HG02970 (cell line): Measurements from ENCODE around the gene GMDS.

Source experiments
- ATAC-seq: cut with Tn5 transposase; IDR thresholded peaks from one replicate; pipeline ENCODE4 v1.9.1; 2021; ENCODE audit warnings: mild to moderate bottlenecking, moderate library complexity, moderate number of reproducible peaks; ENCODE audit not compliant: unreplicated experiment, low FRiP score

The GMDS gene

GRCh38 chr6:1615853-1616420 lies 629.5 kb downstream of the GMDS start:
- no peak for ATAC-seq

DNA sequence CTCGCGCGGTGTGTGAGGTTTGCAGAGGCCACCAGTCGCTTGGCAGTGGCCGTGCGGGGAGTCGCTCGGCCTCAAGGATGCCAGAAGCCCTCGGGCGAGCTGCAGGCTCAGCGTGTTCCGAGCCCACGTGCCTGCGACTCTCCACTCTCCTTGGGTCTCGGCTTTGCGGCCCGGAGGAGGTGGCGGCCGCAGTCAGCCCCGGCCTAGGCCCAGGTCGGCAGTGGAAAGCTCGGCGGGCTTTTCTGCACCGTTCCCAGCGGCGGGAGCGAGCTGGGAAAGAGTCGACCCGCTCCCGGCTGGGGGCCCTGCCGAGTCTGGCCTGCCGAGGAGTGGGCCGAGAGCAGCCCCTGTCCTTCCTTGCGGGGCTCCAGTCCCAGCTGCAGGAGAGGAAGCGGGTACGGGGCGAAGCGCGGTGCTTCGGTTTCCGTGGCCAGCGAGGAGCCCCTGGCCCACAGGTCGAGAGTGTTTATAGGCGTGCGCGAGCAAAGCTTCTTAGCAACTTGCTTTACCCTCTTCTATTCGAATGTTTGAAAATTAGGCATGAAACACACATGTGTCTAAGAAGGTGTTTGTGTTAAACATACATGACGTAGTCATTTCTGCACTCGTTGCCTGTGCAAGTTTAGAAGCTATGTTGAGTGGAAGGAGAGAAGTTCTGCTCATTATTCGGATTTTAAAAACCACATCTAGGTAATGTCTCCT lies 630.1 kb downstream of the GMDS start:
- ATAC-seq: no peak

DNA sequence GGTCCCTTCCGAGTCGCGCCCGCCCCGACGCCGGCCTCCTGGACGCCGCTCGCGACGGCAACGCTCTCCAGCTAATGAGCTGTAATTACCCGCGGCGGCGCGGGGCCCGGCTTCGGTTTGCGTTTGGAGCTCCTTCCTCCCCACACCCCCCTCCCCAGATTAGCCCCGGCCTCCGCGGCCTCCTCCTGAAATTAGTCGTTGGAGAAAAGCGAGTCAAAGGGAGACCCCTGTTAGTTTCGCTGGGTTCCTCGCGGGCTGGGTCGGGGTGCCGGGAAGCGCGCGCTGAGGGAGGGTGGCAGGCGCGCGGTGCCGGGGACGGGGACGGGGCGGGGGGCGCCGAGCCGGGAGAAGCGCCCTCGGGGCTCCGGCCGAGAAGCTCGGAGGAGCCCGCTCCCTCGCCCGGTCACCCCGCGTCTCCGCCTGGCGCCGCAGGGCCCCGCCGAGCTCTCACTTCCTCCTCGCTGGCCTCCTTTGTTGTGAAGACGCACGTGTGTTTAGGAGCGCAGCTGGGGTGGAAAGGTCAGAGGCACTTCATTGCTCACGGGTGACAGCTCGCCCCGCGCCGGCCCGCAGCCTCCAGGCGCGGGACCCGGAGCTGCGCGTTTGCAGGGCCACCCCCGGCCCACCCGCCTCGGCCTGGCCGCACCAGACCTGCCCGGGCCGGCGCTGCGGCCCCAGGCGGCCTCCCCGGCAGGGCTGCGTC lies 630.8 kb downstream of the GMDS start:
- no peak for ATAC-seq

DNA sequence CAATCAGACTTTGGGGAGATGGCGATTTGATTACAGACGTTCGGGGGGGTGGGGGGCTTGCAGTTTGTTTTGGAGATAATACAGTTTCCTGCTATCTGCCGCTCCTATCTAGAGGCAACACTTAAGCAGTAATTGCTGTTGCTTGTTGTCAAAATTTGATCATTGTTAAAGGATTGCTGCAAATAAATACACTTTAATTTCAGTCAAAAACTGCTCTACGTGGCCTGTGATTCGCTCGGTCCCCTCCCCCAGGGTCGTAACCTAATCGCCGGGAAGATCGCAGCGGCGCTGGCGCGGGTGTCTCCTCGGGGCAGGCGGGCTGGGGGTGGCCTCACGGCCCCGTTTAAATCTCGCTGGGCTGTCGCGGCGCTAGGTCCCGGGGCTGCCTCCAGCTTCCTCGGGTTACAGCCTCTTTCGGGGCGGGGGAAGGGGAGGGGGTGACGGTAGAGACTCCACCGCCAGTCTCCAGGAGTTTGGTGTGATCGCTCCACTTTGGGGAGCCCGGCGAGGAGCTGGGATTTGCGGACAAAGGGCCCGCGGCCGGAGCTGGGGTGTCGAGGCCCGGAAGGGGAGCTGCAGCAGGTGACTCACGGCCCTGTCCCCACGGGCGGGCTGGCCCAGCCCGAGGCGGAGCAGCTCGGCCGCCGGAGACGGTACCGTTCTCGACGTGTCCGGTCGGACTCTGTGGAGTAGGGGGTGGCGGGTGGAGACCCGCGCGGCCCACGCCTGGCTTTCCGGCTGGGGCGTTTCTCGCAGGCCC lies 631.5 kb downstream of the GMDS start:
- ATAC-seq: no peak

DNA sequence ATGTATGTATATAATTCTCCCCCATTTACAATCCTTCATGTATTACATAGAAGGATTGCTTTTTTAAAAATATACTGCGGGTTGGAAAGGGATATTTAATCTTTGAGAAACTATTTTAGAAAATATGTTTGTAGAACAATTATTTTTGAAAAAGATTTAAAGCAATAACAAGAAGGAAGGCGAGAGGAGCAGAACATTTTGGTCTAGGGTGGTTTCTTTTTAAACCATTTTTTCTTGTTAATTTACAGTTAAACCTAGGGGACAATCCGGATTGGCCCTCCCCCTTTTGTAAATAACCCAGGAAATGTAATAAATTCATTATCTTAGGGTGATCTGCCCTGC lies 632.1 kb downstream of the GMDS start:
- no peak for ATAC-seq

- ATAC-seq: no peak
Measured at GRCh38 chr6:1612974-1613306, 632.5 kb downstream of the GMDS start.

- no peak for ATAC-seq
Measured at GRCh38 chr6:1612299-1612973, 633.0 kb downstream of the GMDS start.

- ATAC-seq: no peak
Measured at GRCh38 chr6:1611572-1612298, 633.7 kb downstream of the GMDS start.

GRCh38 chr6:1611322-1611571 lies 634.2 kb downstream of the GMDS start:
- no peak for ATAC-seq

DNA sequence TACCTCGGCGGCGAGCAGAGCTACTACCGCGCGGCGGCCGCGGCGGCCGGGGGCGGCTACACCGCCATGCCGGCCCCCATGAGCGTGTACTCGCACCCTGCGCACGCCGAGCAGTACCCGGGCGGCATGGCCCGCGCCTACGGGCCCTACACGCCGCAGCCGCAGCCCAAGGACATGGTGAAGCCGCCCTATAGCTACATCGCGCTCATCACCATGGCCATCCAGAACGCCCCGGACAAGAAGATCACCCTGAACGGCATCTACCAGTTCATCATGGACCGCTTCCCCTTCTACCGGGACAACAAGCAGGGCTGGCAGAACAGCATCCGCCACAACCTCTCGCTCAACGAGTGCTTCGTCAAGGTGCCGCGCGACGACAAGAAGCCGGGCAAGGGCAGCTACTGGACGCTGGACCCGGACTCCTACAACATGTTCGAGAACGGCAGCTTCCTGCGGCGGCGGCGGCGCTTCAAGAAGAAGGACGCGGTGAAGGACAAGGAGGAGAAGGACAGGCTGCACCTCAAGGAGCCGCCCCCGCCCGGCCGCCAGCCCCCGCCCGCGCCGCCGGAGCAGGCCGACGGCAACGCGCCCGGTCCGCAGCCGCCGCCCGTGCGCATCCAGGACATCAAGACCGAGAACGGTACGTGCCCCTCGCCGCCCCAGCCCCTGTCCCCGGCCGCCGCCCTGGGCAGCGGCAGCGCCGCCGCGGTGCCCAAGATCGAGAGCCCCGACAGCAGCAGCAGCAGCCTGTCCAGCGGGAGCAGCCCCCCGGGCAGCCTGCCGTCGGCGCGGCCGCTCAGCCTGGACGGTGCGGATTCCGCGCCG lies 634.7 kb downstream of the GMDS start:
- no peak for ATAC-seq

DNA sequence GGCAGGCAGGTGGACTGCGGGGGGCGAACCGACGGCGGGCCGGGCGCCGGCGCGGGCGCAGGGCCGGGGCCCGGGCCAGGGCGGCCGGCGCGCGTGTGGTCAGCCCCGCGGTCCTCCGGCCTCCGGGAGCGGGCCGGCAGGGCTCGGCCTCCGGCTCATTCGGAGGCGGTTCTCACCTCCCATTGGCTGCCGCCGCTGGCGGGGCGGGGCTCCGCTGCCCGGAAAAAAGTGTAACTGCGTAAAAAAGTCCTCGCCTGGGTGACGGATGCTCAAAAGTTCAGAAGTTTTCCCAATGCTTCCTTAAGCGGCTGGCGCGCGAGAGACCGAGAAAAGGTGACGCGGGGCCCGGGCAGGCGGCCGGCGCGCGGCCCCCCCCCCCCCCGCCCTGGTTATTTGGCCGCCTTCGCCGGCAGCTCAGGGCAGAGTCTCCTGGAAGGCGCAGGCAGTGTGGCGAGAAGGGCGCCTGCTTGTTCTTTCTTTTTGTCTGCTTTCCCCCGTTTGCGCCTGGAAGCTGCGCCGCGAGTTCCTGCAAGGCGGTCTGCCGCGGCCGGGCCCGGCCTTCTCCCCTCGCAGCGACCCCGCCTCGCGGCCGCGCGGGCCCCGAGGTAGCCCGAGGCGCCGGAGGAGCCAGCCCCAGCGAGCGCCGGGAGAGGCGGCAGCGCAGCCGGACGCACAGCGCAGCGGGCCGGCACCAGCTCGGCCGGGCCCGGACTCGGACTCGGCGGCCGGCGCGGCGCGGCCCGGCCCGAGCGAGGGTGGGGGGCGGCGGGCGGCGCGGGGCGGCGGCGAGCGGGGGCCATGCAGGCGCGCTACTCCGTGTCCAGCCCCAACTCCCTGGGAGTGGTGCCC lies 635.5 kb downstream of the GMDS start, which contains the start of gene FOXC1:
Gene FOXC1, plus strand, starts transcription at position 268 of the 849 bp plus-strand sequence. Its CDS starts 531 bp downstream, at position 799.
- ATAC-seq: no peak

GRCh38 chr6:1609041-1609647 lies 636.3 kb downstream of the GMDS start:
- no peak for ATAC-seq

DNA sequence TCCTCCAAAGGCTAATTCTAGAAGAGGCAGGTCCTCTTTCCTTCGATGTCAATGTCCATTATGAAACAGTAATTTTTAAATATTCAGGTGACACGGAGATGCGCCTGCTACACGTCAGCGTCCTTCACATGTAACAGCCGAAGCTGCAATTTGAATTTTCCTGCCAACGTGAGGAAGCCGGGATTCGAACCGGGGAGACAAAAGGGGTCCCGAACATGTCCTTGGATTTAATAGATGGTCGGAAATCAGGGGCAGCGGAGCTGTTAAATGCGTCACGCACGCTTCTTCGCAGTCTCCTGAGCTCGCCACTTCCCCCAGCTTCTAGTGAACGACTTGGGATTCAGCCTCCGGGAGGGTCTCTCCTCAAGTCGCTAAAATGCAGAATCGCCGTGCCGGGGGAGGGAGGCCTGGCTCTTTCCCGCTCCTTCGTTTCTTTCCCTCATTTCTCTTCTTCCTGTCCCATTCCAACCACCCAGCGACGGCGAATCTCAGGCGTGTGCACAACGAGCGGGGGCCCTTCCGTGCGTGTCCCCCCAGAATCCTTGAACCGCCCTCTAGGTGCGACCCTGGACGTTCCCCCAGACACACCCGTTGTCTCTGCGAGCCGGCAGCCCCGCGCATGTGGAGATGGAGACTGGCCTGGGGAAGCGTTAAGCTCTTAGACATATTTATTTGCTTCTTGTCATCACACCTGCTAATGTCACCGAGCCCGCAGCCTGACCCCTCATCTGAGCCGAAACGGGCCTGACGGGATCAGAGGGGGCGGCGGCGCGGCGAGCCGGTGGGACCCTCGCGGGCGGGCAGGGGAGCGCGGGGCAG lies 637.0 kb downstream of the GMDS start:
- ATAC-seq: no peak

- no peak for ATAC-seq
Measured at GRCh38 chr6:1607516-1608221, 637.7 kb downstream of the GMDS start.

- no peak for ATAC-seq
Measured at GRCh38 chr6:1606780-1607515, 638.5 kb downstream of the GMDS start.
